Erythroblast (primary cell): ENCODE results near the gene RAB30.
"Not testable (repeated sequence)": the region's sequence is repeated elsewhere in the genome, so short reads cannot be mapped to it uniquely, and the experiment has no call there.

ENCODE experiments used
- DNase-seq, 2 experiments: peaks; one replicate each; lab custom pipeline; 2025; lab: John Stamatoyannopoulos, UW
- GATA1 ChIP-seq: IDR thresholded peaks from 2 replicates; pipeline ENCODE4 v1.6.1; 2011; ENCODE audit warnings: low read depth, mild to moderate bottlenecking, control low read depth, low read length, moderate library complexity
- POLR2A ChIP-seq: IDR thresholded peaks from 2 replicates; pipeline ENCODE4 v1.6.1; 2011; ENCODE audit warnings: mild to moderate bottlenecking, low read length

Gene RAB30

DNA sequence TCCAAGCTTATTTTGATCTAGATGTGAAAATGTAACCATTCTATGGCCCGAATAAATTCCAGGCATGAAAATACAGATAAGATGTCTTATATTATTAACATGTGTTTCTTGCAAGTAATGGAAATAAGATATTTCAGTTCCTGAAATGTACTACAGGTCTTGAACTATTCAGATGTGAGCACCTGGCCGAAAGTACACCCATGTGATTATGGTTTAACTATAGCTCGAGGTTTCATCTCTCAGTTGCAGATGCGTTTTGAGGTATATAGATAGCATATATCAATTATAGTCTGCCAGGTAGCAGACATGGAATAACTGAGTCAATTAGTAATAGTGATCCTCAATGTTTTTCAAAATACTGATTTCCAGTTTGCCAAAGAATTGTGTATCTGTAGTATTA is 101.9 kb downstream of the RAB30 start:
- DNase-seq, result no peak

GRCh38 chr11:82967381-82967780 is 104.3 kb downstream of the RAB30 start:
- DNase-seq, result no peak
- no peak for TF ChIP-seq POLR2A
- no peak for TF ChIP-seq GATA1

More for the DNA sequence above, 101.9 kb downstream of the RAB30 start:
- no peak for TF ChIP-seq POLR2A
- TF ChIP-seq GATA1, result no peak

GRCh38 chr11:82962021-82962420 is 109.7 kb downstream of the RAB30 start:
- not testable (repeated sequence) for DNase-seq

DNA sequence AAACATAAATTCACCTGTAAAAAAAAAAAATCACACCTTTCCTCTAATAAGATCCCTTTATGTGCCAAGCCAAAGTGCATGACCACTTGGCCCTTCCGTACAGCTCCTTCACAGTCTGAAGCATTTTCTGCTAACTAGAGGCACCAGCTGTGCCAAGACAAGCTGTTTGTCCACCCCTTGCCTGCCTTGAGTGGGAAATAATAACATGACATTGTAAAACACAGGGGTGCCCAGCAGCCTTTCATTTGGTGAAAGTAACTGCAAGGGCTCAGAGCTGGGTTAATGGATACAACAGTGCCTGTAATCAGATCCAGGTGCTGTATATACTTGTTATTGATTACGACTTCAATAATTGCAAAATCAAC is 110.9 kb downstream of the RAB30 start:
- DNase-seq, result no peak
- no peak for TF ChIP-seq GATA1
- no peak for TF ChIP-seq POLR2A

DNA sequence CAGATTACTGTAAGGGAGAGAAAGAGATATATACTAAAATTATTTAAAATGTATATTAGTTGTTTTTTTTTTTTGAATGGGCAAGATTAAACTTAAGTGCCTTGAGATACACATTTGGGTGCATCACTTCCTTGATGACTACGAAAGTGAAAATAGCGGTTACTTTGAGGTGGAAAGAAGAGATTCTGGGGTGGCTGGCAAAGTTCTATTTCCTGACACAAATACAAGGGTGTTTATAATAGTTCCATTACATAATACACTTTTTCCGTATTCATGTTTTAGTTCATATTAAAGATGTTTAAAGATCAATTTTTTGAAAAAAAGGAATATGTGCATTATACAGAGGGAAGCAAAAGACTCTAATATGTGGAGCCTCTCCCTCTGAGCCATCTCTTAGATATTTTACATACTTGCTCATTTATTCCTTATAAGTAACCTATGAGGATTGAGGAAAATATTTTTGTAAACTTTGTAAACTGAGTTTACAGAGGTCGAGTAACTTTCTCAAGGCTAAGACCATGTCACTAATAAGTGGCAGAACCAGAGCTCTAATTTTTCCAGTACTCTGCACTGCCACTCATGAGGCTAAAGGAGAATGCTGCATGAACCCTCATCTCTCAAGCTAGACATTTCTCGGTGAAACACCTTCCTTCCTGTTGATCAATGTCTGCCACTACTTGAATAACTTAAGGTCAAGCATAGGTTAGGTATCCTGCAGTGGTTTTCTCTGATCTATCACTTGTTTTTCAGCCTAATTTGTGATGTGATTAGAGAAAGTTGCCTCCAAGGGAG is 111.5 kb downstream of the RAB30 start:
- no peak for DNase-seq
- TF ChIP-seq GATA1 (no peak), POLR2A (no peak)

DNA sequence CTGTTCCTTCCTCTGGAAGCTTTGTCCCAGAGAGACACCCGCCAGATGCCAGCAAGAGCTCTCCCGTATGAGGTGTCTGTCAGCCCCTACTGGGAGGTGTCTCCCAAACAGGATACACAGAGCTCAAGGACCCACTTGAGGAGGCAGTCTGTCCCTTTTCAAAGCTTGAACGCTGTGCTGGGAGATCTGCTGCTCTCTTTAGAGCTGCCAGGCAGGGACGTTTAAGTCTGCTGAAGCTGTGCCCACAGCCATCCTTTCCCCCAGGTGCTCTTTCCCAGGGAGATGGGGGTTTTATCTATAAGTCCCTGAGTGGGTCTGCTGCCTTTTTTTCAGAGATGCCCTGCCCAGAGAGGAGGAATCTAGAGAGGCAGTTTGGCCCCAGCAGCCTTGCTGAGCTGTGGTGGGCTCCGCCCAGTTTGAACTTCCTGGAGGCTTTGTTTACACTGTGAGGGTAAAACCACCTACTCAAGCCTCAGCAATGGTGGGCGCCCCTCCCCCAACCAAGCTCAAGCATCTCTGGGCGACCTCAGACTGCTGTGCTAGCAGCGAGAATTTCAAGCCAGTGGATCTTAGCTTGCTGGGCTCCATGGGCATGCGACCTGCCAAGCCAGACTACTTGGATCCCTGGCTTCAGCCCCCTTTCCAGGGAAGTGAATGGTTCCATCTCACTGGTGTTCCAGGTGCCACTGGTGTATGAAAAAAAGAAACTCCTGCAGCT is 115.8 kb downstream of the RAB30 start:
- DNase-seq, result not testable (repeated sequence)

- not testable (repeated sequence) for DNase-seq
These were observed 121.2 kb downstream of the RAB30 start for GRCh38 chr11:82950502-82950901.

GRCh38 chr11:82949352-82949751 is 122.3 kb downstream of the RAB30 start:
- no peak for DNase-seq
- TF ChIP-seq POLR2A, result no peak
- no peak for TF ChIP-seq GATA1

DNA sequence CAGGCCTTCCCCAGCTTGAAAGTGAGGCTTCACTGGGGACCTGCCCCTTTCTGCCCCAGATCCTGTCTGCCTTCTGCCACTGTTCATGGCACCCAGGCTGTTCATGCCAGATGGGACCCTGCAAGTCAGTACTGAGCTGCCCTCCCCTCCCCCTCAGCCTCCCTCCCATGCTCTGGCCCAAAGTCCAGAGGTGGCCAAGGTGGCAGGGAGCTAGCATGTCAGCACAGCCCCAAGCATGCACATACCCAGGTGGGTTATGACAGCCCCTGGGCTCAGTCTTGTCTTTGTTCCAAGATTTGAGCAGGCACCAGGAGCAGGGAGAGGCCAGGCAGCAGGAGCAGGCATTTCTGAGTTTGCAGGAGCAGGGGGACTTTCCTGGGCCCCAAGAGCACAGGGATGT is 126.0 kb downstream of the RAB30 start:
- DNase-seq, result no peak
- TF ChIP-seq POLR2A (no peak), GATA1 (no peak)

GRCh38 chr11:82945041-82945440 is 126.7 kb downstream of the RAB30 start:
- DNase-seq, result not testable (repeated sequence)

GRCh38 chr11:82944198-82944597 is 127.5 kb downstream of the RAB30 start:
- TF ChIP-seq POLR2A (no peak), GATA1 (no peak)
- no peak for DNase-seq

DNA sequence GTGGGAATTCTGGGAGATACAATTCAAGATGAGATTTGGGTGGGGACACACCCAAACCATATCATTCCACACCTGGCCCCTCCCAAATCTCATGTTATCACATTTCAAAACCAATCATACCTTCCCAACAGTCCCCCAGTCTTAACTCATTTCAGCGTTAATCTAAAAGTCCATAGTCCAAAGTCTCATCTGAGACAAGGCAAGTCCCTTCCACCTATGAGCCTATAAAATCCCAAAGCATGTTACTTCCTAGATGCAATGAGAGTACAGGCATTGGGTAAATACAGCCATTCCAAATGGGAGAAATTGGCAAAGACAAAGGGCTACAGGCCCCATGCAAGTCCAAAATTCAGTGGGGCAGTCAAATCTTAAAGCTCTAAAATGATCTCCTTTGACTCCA is 128.3 kb downstream of the RAB30 start:
- not testable (repeated sequence) for DNase-seq

GRCh38 chr11:82942376-82942775 is 129.3 kb downstream of the RAB30 start:
- no peak for DNase-seq
- TF ChIP-seq GATA1 (no peak), POLR2A (no peak)

DNA sequence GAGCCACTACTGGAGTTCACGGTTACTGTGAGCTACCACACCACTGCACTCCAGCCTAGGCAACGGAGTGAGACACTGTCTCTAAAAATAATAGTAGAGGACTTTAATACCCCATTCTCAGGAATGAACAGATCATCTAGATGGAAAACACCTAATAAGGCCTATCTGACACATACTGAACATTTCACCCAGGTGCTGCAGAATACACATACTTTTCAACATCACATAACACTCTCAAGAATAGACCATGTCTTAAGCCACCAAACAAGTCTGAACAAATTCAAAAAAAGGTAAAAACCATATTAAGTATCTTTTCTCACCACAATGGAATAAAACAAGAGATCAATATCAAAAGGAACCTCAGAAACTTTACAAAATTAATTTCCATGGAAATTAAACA is 132.2 kb downstream of the RAB30 start:
- no peak for DNase-seq
- TF ChIP-seq POLR2A (no peak), GATA1 (no peak)

GRCh38 chr11:82937554-82937953 is 134.1 kb downstream of the RAB30 start:
- DNase-seq, result no peak
- no peak for TF ChIP-seq POLR2A
- TF ChIP-seq GATA1, result no peak
